Inflammatory macrophage treated with lipopolysaccharide for 4 hours (primary cell): Measurements from ENCODE around the gene NOX1.
"Not testable (repeated sequence)": the region's sequence is repeated elsewhere in the genome, so short reads cannot be mapped to it uniquely, and the experiment has no call there.

Experiments used
- DNase-seq: peaks from one replicate; pipeline ENCODE4 v3.0.0-alpha.2; 2020

Gene NOX1

DNA sequence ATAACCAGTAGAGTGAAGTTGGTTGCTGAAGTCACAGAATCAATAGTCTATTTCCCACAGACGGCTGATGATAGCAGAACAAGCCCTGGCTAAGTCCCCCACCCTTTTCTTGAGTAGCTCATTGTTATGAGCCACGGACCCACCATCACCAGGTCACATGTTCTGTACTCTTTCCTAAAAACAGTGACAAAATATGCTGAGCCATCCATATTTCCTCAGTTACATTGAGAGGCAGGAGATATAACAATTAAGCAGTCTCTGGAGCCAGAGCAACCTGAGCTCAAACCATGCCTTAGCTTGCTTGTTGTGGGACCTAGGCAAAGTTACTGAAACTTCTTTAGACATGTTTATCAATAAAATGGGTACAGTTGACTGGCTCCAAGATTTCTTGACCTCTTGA lies 56.8 kb downstream of the NOX1 start:
- no peak for DNase-seq

DNA sequence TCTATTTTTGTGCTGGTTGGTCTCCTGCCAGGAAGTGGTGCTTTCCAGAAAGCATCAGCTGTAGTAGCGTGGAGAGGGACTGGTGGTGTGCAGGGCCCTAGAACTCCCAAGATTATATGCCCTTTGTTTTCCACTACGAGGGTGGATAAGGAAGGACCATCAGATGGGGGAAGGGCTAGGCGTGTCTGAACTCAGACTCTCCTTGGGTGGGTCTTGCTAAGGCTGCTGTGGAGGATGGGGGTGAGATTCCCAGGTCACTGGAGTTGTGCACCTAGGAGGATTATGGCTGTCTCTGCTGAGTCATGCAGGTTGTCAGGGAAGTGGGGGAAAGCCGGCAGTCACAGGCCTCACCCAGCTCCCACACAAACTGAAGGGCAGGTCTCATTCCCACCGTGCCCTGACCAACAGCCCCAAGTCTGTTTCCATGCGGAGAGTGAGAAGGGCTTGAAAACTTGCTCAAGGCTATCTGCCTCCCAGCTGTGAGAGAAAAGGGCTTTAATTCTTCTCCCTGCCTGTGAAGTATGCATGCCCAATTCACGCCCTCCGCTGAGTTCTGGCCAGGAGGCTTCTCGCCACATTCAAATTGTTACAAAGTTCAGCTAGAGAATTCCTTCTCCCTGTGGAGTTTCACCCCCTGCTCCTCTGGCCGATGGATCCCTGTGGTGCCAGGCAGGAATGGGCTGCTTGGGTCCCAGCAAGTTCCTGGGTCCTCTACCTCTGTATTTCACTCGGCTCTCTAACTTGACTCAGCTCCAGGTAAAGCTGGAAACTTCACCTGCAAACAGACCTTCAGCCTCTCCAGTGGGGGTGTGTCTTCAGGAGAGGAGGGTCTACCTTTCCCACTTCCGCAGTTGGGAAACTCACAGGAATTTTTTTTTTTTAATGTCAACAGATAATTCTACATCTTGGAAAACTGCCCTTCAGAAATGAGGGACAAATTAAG lies 61.7 kb downstream of the NOX1 start:
- DNase-seq: no peak

DNA sequence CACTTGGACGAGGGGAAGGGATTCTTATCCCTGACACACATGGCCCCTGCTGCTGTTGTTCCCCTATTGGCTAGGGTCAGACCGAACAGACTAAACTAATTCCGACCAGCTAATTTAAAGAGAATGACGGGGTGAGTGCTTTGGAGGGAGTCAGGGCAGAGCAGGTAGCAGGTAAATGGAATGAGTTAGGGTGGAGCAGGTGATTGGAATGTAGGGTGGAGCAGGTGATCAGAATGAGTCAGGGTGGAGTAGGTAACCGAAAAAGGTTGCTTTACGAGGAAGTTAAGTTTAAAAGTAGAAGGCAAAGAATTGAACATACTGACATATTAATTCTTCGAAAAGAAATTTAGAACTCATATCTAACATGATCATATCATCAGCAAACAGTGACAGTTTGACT lies 65.9 kb downstream of the NOX1 start:
- not testable (repeated sequence) for DNase-seq

DNA sequence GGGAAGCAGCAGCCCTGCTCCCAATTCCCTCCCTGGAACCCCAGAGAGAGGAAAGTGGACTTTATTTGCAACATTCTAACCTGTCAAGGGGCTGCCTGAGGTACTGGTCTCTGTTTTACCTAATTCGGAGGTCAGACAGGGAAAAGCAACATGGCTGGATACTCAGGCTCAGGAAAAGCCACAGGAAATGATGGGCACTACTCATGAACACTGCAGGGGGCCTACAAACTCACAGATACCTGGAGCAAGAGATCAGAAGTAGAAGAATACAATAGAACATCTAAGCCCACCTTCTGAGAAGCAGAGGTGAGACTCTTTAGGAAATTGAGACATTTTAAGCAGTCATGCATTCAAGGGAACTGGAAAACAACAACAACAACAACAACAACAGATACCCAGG lies 69.4 kb downstream of the NOX1 start:
- no peak for DNase-seq

DNA sequence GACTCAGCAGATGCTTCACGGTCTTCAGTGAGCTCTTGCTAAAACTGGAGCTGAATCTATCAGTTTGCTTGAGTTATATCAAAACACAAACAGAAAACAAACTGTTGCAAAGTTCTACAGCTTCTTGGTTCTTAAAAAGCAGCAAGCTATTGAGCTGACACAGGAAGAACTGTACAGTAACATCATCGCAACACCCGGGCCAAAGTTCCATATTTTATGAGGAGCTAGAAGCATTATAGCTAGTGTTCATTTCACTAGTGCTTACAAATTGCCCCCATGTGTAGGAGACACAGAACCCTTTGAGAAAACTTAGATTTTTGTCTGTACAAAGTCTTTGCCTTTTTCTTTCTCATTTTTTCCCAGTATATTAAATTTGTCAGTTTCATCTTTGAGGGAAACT lies 71.3 kb downstream of the NOX1 start:
- DNase-seq: no peak

DNA sequence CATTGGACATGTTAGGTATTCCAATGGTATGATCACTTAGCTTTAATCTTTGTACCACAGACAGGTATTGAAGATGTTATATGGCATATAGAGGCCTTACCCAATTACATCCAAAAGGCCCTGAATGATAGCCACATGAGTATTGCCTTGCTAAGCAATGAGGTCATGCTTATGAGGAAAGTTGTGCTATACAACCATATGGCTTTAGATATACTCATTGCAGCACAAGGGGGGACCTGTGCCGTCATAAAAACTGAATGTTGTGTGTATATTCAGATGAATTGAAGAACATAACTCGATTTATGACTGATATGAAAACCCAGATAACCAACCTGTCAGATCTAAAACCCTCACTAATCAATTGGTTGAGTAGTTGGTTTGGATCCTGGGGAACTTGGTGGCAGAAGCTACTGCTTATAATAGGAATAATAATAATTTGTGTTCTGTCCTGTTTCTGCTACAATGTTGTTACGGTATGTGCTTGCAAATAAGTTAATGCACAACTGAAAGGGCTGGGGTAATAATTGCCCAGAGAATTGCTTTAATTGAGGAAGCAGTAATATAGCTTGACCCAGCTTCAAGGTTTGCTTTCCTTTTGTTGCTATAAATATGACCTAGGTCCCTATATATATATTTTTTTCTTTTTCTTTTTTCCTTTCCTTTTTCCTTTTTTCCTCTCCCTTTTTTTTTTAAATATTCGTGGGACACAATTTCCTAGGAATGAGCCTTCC lies 75.5 kb downstream of the NOX1 start:
- DNase-seq: no peak

DNA sequence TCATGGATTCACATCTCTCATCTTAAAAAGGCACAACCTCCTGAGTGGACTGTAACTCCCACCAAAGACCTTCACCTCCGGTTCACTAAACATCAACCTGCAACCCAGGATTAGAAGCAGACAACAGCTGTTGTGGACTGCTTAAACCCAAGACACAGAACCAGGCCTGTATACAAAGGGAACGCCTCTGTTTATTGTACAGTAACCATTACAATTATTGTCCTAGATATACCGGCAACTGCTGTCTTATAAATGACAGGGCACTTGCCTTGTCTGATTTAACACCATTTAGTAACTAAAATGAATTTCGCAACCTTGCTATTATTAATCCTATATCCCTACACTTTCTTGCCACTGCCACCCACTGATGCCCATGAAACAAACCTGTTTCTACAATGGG lies 76.8 kb downstream of the NOX1 start:
- DNase-seq: no peak

DNA sequence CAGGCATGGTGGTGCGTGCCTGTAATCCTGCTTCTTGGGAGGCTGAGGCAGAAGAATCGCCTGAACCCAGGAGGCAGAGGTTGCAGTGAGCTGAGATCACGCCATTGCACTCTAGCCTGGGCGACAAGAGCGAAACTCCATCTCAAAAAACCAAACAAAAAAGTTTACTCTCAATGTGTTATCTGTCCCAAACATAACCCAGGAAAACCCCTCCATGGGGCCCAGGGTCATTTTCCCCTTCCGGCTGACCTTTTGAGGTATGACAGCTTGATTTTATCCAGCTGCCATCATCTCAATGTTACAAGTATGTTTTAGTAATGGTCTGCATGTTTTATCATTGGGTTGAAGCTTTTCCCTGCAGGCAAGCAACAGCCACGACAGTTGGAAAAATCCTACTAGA lies 77.8 kb downstream of the NOX1 start:
- DNase-seq: not testable (repeated sequence)
